Measurements from ENCODE around the gene ZEB2.

ZEB2 gene

GRCh38 chr2:144471305-144472045 is 48.4 kb downstream of the ZEB2 start:
- DNase-seq (ENCODE audit: low read depth in 3 of 3) = no peak

GRCh38 chr2:144470816-144471215 is 49.1 kb downstream of the ZEB2 start:
- no peak for DNase-seq (ENCODE audit: low read depth in 3 of 3)

GRCh38 chr2:144470334-144470733 is 49.6 kb downstream of the ZEB2 start:
- no peak for DNase-seq (ENCODE audit: low read depth in 3 of 3)

- DNase-seq (ENCODE audit: low read depth in 3 of 3) = no peak
Measured at GRCh38 chr2:144469798-144470197, 50.1 kb downstream of the ZEB2 start.

GRCh38 chr2:144468823-144469595 is 50.9 kb downstream of the ZEB2 start:
- no peak for DNase-seq (ENCODE audit: low read depth in 3 of 3)

- DNase-seq (ENCODE audit: low read depth in 3 of 3) = no peak
Measured at GRCh38 chr2:144467502-144468137, 52.3 kb downstream of the ZEB2 start.

- no peak for DNase-seq (ENCODE audit: low read depth in 3 of 3)
Measured at GRCh38 chr2:144466637-144467036, 53.3 kb downstream of the ZEB2 start.

GRCh38 chr2:144465749-144466148 is 54.2 kb downstream of the ZEB2 start:
- DNase-seq (ENCODE audit: low read depth in 3 of 3) = no peak

GRCh38 chr2:144464730-144465129 is 55.2 kb downstream of the ZEB2 start:
- no peak for DNase-seq (ENCODE audit: low read depth in 3 of 3)

- no peak for DNase-seq (ENCODE audit: low read depth in 3 of 3)
Measured at GRCh38 chr2:144463266-144463665, 56.7 kb downstream of the ZEB2 start.

GRCh38 chr2:144462266-144462665 is 57.7 kb downstream of the ZEB2 start:
- DNase-seq (ENCODE audit: low read depth in 3 of 3) = no peak

- DNase-seq (ENCODE audit: low read depth in 3 of 3) = no peak
Measured at GRCh38 chr2:144461308-144461766, 58.6 kb downstream of the ZEB2 start.

GRCh38 chr2:144460727-144461307 is 59.1 kb downstream of the ZEB2 start:
- DNase-seq (ENCODE audit: low read depth in 3 of 3) = no peak

GRCh38 chr2:144459937-144460336 is 60.0 kb downstream of the ZEB2 start:
- DNase-seq (ENCODE audit: low read depth in 3 of 3) = no peak

GRCh38 chr2:144459286-144459685 is 60.6 kb downstream of the ZEB2 start:
- DNase-seq (ENCODE audit: low read depth in 3 of 3) = no peak

- no peak for DNase-seq (ENCODE audit: low read depth in 3 of 3)
Measured at GRCh38 chr2:144458541-144458940, 61.4 kb downstream of the ZEB2 start.

GRCh38 chr2:144456680-144457079 is 63.2 kb downstream of the ZEB2 start:
- DNase-seq (ENCODE audit: low read depth in 3 of 3) = no peak

GRCh38 chr2:144455987-144456386 is 63.9 kb downstream of the ZEB2 start:
- no peak for DNase-seq (ENCODE audit: low read depth in 3 of 3)

- DNase-seq (ENCODE audit: low read depth in 3 of 3) = no peak
Measured at GRCh38 chr2:144454466-144455287, 65.2 kb downstream of the ZEB2 start.

- no peak for DNase-seq (ENCODE audit: low read depth in 3 of 3)
Measured at GRCh38 chr2:144453486-144454158, 66.3 kb downstream of the ZEB2 start.

GRCh38 chr2:144452989-144453336 is 67.0 kb downstream of the ZEB2 start:
- DNase-seq (ENCODE audit: low read depth in 3 of 3) = no peak
